Activated CD8-positive, alpha-beta memory T cell treated with anti-CD3 and anti-CD28 coated beads, Interleukin-2, amount 10 ng/mL, durations not matched to agents 7 days and 5 days (primary cell): Measurements from ENCODE around the gene TMEM255B. TPM values are rescaled to one million over a fixed set of nuclear protein-coding genes. Genes with fewer than 3 reads are reported as not detected.

Experiments used
- ATAC-seq: fragments of 150-1000 bp; cut with Tn5 transposase; one replicate; pipeline ENCODE4 v1.10.0; 2021; ENCODE audit warnings: moderate library complexity
- CTCF ChIA-PET: fragments of 350-600 bp; sonication (Branson Sonifier 250); formaldehyde crosslinking; loops from one replicate; lab custom pipeline; 2021; ENCODE audit warnings: antibody characterized with exemption; lab: Charles Lee
- DNase-seq: peaks from one replicate; pipeline ENCODE4 v3.0.0-alpha.2; 2020
- H3K27ac Mint-ChIP-seq: one replicate; pipeline ENCODE4 v1.8.0; 2021; ENCODE audit warnings: mild to moderate bottlenecking, mixed read lengths
- H3K27me3 Mint-ChIP-seq: one replicate; pipeline ENCODE4 v1.8.0; 2021; ENCODE audit warnings: mixed read lengths
- H3K36me3 Mint-ChIP-seq: one replicate; pipeline ENCODE4 v1.8.0; 2021; ENCODE audit warnings: mild to moderate bottlenecking, mixed read lengths
- H3K4me1 Mint-ChIP-seq: one replicate; pipeline ENCODE4 v1.8.0; 2021; ENCODE audit warnings: mixed read lengths
- H3K4me3 Mint-ChIP-seq: one replicate; pipeline ENCODE4 v1.8.0; 2021; ENCODE audit warnings: mild to moderate bottlenecking, moderate library complexity, mixed read lengths
- H3K9me3 Mint-ChIP-seq: one replicate; pipeline ENCODE4 v1.8.0; 2022; ENCODE audit warnings: low read depth, mixed read lengths
- total RNA-seq, 2 experiments: library from RNA; stranded (reverse); gene quantifications; one replicate each; pipeline ENCODE4 v1.2.3, GENCODE V29; 2021

Gene TMEM255B
- total RNA-seq, 2 experiments from 2014 or later: 0.87 to 1.3 TPM

DNA sequence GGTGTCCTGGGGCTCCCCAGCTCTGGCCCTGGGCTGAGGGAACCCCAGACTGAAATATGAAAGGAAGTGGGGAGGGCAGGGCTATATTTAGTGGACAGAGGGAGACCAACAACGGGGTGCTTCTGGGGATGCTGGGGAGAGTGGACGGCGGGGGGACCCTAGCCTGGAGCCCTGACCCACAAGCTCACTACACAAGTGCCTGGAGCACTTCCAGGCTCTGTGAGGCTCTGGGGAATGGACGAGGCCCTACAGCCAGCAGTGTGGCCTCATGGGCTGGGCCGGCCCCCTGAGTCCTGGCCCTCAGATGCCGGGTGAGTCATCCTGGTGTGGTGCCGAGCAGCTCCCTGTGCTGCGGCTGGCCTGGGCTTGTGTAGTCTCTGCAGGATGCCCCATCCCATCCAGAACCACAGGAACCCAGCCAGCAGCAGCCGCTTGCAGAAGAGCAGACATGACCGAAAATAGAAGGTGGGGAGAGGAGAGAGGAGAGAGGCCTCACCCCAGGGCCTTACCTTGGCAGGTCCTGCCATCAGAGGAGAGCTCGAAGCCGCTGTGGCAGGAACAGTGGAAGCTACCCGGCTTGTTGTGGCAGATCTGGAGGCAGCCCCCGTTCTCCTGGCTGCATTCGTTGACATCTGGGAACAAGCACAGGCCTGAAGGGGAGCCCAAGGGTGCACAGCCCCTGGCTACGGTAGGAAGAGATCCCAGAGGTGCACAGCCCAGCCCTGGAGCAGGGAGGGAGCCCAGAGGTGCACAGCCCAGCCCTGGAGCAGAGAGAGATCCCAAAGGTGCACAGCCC, 78.7 kb downstream of the TMEM255B start:
- Mint-ChIP-seq H3K4me1 (peaks cover 19% of the 10 kb centered on the region), H3K27ac (peak overlapping the region; percentile 0), H3K36me3 (no peaks in the 10 kb centered on the region), H3K4me3 (no peak overlapping the region), H3K9me3 (peaks cover 2% of the 10 kb centered on the region), H3K27me3 (no peaks in the 10 kb centered on the region)
- no peak for DNase-seq
- ATAC-seq: peak; percentile 22
- CTCF ChIA-PET: no interaction called here

- no peak overlapping the region for H3K4me3 Mint-ChIP-seq
- H3K27me3 Mint-ChIP-seq: no peaks in the 10 kb centered on the region
- H3K4me1 Mint-ChIP-seq: peaks cover 19% of the 10 kb centered on the region
- no peak for DNase-seq
- peaks cover 2% of the 10 kb centered on the region for H3K9me3 Mint-ChIP-seq
- H3K36me3 Mint-ChIP-seq: no peaks in the 10 kb centered on the region
- H3K27ac Mint-ChIP-seq: no peak overlapping the region
- ATAC-seq: no peak
- CTCF ChIA-PET: no interaction called here
These were observed 79.7 kb downstream of the TMEM255B start for GRCh38 chr13:113838711-113839201.

DNA sequence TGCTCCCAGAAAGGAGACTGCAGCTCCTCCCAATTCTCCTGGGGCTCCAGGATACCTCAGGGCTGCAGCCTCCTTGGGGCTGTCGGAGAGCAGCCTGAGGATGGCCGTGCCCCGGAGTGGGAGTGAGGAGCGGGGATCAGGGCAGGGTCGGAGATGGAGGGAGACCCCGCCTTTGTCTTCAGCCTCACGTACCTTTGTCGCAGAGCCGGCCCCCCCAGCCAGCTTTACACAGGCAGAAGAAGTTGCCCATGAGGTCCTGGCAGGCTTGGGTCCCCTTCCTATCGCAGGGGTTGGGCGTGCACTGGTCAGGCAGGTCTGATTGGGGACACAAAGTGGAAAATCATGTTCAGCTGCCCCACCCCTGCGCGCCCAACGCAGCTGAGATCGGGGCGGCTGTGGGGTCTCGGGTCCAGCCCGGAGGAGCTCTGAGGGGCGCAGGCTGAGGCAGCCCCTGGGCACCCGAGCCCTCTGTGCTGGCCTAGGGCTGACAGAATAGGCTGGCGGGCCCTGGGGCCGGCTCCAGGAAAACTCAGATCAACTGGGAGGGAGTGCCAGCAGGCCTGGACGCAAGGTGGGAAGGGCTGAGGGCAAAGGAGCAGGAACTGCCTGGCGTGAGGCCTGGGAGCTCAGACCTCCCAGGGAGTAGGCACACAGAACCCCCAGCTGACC, 80.6 kb downstream of the TMEM255B start:
- no peak for ATAC-seq
- H3K27me3 Mint-ChIP-seq: peaks cover 3% of the 10 kb centered on the region

DNA sequence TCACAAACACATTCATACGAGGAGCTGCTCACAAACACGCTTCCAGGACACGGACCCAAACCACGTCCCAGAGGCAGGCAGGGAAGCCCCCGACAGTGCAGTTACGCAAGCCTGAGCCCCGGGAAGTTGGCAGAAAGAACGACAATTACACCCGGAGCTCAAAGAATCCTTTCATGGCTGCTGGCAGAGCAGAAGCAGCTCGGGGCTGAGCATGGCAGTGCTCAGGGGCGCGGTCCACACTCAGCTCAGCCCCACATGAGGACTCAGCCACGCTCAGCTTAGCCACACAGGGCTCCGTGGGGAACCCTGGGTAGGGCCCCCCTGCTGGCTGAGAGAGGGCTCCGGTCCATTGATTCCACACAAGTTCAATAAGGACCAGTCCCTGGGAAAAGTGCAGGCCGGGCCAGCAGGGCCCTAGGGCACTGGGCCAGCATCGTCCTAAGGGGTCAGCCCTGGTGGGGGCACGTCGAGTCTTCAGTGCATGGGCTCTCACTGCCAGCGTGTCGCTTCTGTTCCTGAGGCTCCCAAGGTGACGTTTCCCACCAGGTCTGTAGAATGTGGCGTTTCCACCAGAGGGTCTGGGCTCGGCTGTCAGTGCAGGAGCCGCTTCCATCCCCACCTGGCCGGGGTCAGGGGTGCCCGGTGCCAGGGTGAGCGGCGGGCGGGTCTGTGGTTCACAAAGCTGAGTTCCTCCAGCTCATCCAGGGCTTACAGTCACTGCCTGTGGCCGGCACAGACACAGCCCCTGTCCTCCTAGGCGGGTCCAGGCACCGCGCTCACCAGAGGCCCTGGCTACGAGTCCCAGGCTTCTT, 81.7 kb downstream of the TMEM255B start:
- CTCF ChIA-PET: no interaction called here
- no peak overlapping the region for H3K27ac Mint-ChIP-seq

More for the DNA sequence above, 80.6 kb downstream of the TMEM255B start:
- Mint-ChIP-seq H3K27ac (no peak overlapping the region), H3K36me3 (no peaks in the 10 kb centered on the region), H3K4me3 (no peak overlapping the region), H3K4me1 (peaks cover 20% of the 10 kb centered on the region), H3K9me3 (peaks cover 2% of the 10 kb centered on the region)
- no peak for DNase-seq
- CTCF ChIA-PET: no interaction called here

GRCh38 chr13:113841353-113841650, 82.3 kb downstream of the TMEM255B start:
- DNase-seq (no peak), ATAC-seq (no peak)
- no peak overlapping the region for H3K27ac Mint-ChIP-seq
- peaks cover 34% of the 10 kb centered on the region for H3K4me1 Mint-ChIP-seq
- CTCF ChIA-PET: no interaction called here
- no peaks in the 10 kb centered on the region for H3K36me3 Mint-ChIP-seq
- peaks cover 2% of the 10 kb centered on the region for H3K9me3 Mint-ChIP-seq
- no peak overlapping the region for H3K4me3 Mint-ChIP-seq
- H3K27me3 Mint-ChIP-seq: peaks cover 3% of the 10 kb centered on the region

More for the DNA sequence above, 81.7 kb downstream of the TMEM255B start:
- no peak for DNase-seq
- Mint-ChIP-seq H3K36me3 (no peaks in the 10 kb centered on the region), H3K4me1 (peaks cover 28% of the 10 kb centered on the region), H3K4me3 (no peak overlapping the region), H3K9me3 (peaks cover 2% of the 10 kb centered on the region), H3K27me3 (peaks cover 3% of the 10 kb centered on the region)
- ATAC-seq: no peak

- CTCF ChIA-PET: no interaction called here
- no peak for DNase-seq
- ATAC-seq: no peak
- Mint-ChIP-seq H3K9me3 (peaks cover 2% of the 10 kb centered on the region), H3K4me1 (peaks cover 32% of the 10 kb centered on the region), H3K27me3 (peaks cover 5% of the 10 kb centered on the region), H3K27ac (no peak overlapping the region), H3K4me3 (no peak overlapping the region), H3K36me3 (no peaks in the 10 kb centered on the region)
These were observed 83.5 kb downstream of the TMEM255B start for GRCh38 chr13:113842336-113843062.

GRCh38 chr13:113843063-113843654, 84.1 kb downstream of the TMEM255B start:
- Mint-ChIP-seq H3K4me1 (peaks cover 29% of the 10 kb centered on the region), H3K27me3 (peaks cover 5% of the 10 kb centered on the region), H3K9me3 (peaks cover 2% of the 10 kb centered on the region), H3K36me3 (no peaks in the 10 kb centered on the region), H3K27ac (no peak overlapping the region), H3K4me3 (no peak overlapping the region)
- DNase-seq (no peak), ATAC-seq (no peak)
- CTCF ChIA-PET: no interaction called here

- CTCF ChIA-PET: no interaction called here
- peaks cover 11% of the 10 kb centered on the region for H3K27me3 Mint-ChIP-seq
- H3K9me3 Mint-ChIP-seq: peaks cover 2% of the 10 kb centered on the region
- no peak overlapping the region for H3K27ac Mint-ChIP-seq
- H3K4me1 Mint-ChIP-seq: peaks cover 29% of the 10 kb centered on the region
- no peak overlapping the region for H3K4me3 Mint-ChIP-seq
- H3K36me3 Mint-ChIP-seq: no peaks in the 10 kb centered on the region
- DNase-seq (no peak), ATAC-seq (no peak)
These were observed 85.0 kb downstream of the TMEM255B start for GRCh38 chr13:113843864-113844556.

DNA sequence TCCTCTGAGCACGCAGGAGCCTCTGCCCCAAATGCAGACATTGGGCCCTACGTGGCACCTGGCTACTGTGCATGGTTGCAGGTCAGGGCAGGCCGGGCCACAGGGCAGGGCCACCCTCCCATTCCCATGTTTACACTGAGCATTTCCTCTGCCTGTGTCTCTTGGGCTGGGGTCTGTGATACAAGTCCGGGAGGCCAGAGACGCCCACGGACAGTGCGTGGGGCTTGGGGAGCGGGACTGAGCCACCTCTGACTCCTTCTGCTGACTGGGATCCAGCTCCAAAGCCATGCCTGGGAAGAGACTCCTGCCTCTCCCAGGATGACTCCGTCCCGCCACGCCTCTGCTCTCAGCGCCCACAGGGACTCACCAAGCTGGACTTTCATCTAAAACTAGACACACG, 86.0 kb downstream of the TMEM255B start:
- Mint-ChIP-seq H3K4me1 (peaks cover 29% of the 10 kb centered on the region), H3K27ac (no peak overlapping the region), H3K36me3 (no peaks in the 10 kb centered on the region), H3K4me3 (no peak overlapping the region), H3K9me3 (peaks cover 2% of the 10 kb centered on the region), H3K27me3 (peaks cover 15% of the 10 kb centered on the region)
- no peak for DNase-seq
- no peak for ATAC-seq
- CTCF ChIA-PET: no interaction called here

GRCh38 chr13:113845723-113846635, 87.0 kb downstream of the TMEM255B start:
- peaks cover 15% of the 10 kb centered on the region for H3K27me3 Mint-ChIP-seq
- ATAC-seq (no peak), DNase-seq (no peak)
- peaks cover 2% of the 10 kb centered on the region for H3K9me3 Mint-ChIP-seq
- CTCF ChIA-PET: no interaction called here
- no peak overlapping the region for H3K4me3 Mint-ChIP-seq
- H3K36me3 Mint-ChIP-seq: no peaks in the 10 kb centered on the region
- H3K4me1 Mint-ChIP-seq: peaks cover 29% of the 10 kb centered on the region
- H3K27ac Mint-ChIP-seq: no peak overlapping the region

GRCh38 chr13:113846636-113847318, 87.8 kb downstream of the TMEM255B start:
- Mint-ChIP-seq H3K27ac (peak overlapping the region; percentile 34), H3K4me1 (peaks cover 26% of the 10 kb centered on the region), H3K4me3 (no peak overlapping the region), H3K27me3 (peaks cover 15% of the 10 kb centered on the region), H3K36me3 (no peaks in the 10 kb centered on the region), H3K9me3 (peaks cover 2% of the 10 kb centered on the region)
- CTCF ChIA-PET: no interaction called here
- ATAC-seq (peak; percentile 80), DNase-seq (peak; percentile 67)
